GM21576 (cell line): Measurements from ENCODE around the gene FBXO3.

Experiments
- ATAC-seq: cut with Tn5 transposase; IDR thresholded peaks from one replicate; pipeline ENCODE4 v1.9.1; 2021; ENCODE audit warnings: mild to moderate bottlenecking, moderate library complexity; ENCODE audit not compliant: unreplicated experiment

Gene FBXO3

DNA sequence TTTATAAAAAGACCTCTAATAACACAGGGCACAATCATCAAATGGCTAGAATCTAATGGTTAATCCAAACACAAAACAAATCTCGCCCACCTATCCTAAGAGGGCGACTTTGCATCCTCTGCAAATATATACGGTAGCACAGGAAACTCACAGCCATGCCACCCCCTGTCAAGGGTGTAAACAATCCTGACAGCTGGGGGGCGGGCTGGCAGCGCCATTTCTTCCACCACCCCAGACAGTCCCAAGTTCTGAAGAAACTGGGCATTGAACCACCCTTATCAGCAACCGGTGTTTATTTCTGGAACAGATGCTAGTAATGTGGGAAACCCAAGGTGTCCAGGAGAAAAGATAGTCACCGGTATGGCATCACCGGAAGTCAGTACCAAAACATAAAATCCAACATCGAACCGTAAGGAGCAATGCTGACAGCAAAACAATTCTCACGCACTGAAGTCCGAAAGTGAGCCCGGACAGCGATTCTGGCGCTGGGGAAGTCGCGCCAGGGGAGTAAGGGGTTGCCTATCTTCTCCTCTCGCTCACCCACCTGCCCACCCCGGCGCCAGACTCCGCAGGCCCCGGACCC, 825 bp downstream of the FBXO3 start:
- peak; percentile 36 for ATAC-seq

DNA sequence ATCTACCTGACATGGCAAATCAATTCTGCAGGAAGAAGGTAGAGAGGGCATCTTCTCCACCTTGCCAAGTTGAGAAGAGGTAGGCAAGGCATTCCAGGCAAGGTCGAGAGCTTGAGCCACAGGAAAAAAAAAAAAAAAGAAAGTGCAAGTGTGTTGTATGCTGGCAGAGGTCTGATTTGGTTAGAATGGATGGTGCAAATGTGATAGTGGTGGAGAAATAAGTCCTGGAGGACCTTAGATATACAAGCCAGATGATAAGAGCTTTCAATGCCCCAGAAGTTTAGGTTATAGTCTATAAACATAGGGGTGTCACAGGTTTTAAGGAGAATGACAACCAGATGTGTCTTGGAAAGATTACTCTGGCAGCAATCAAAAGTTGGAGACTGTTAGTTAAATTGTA, 1.4 kb downstream of the FBXO3 start:
- ATAC-seq = no peak

DNA sequence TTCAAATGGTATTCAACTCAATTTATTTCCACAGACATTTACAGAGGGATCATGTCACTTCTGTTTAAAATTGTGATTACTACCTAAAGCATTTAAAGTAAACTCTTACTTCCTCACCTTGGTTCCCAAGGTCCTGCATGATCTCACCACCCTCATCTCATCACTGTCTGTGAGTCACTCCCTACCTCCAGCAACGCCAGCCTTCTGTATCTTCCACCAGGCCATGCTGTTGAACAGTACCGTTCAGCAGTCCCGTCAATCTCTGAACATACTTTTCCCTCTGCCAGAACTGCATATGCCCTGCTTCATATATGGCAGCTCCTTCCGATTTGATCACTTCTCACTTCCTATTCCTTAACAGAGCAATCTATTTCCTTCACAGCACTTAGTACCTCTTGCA, 2.0 kb downstream of the FBXO3 start:
- ATAC-seq = no peak

- no peak for ATAC-seq
Observed at GRCh38 chr11:33770236-33770635, 4.1 kb downstream of the FBXO3 start.

GRCh38 chr11:33769542-33769941, 4.8 kb downstream of the FBXO3 start:
- no peak for ATAC-seq

GRCh38 chr11:33767624-33768023, 6.7 kb downstream of the FBXO3 start:
- no peak for ATAC-seq

DNA sequence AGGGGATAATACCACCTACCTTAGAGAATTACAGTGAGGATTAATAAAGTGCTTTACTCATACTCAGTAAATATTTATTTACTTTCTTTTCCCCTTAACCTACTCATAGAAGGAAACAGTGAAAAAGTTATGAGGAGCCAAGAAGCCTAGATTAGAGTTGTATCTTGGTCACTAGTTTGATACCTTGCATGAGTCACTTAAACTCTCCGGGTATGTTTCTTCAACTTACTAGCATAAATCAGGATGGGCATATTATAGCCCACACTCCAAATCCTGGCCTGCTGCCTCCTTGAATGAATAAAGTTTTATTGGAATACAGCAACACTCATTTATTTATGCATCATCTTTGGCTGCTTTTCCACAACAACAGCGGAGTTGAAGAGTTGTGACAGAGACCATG, 8.2 kb downstream of the FBXO3 start:
- no peak for ATAC-seq

DNA sequence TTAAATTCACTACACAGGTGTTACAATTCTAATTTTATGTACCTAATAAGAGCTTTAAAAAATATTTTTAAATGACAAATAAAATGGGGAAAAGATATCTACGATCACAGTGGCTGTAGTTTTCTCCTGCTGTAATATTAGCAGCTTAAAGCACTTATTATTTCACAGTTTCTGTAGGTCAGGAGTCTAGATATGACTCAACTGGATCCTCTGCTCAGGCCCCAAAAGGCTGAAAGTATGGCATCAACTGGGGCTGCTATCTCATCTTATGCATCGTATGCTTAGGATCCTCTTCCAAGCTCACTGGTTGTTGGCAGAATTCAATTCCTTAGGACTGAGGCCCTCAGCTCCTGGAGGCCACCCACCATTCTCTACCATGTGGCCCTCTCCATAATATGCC, 12.8 kb downstream of the FBXO3 start:
- ATAC-seq = peak; percentile 93

GRCh38 chr11:33753304-33753967, 20.9 kb downstream of the FBXO3 start:
- ATAC-seq = peak; percentile 98

- no peak for ATAC-seq
Observed at GRCh38 chr11:33751878-33752277, 22.4 kb downstream of the FBXO3 start.

GRCh38 chr11:33747979-33748378, 26.3 kb downstream of the FBXO3 start:
- ATAC-seq = no peak

GRCh38 chr11:33743291-33743690, 31.0 kb downstream of the FBXO3 start:
- ATAC-seq = no peak

GRCh38 chr11:33742249-33742851, 32.0 kb downstream of the FBXO3 start:
- ATAC-seq = no peak

- ATAC-seq = no peak
Observed at GRCh38 chr11:33741806-33742205, 32.5 kb downstream of the FBXO3 start.

DNA sequence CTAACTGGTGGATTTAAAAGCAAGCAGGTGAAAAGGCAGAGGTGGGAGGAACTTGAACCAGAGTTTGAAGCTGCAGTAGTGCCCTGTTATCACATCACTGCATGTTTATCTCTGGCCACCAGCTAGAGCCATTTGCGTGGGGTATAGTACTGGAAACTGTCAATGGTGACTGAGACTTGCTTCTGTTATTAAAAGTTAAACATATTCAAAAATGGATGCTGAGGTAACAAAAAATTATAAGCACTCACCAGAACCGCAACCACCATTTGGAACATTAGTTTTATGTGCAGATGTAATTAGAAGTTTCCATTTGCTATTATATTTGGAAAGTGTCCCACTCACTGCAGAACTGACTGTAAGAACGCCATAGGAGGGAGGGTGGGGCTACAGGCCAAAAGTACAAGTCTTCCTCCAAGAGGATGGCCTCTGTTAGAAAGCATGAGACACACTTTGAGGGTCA, 36.9 kb downstream of the FBXO3 start:
- ATAC-seq = no peak

DNA sequence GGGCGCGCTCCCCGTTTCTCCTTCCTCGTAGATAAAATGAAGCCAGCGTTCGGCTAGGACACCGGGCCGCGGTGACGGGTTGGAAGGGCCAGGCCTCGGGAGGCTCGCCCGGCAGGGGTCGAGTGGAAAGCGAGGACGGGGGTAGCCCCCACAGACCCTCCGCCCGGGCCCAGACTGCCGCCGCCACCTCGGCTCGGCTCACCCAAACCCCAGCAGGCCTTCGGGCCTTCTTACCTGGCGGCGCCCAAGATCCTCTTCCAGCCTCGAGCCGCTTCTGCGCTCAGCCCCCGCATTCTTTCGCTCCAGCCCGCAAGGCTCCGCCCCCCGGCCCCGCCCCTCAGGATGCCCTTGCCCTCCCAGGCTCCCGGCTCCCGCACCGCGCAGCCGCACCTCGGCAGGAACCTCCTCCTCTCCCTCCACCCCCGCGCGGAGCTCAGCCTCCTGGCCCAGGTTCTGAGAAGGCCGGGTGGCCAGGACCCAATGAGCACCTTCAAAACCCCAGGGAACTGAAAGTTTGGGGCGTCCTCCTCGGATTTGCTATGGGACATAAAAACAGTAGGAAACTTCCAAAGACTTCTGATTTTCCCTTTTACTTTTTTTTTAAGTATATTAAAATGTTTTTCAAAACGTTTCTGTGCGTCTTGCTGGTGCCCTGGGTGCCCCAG, 38.0 kb downstream of the FBXO3 start, which contains the start of gene CD59:
Gene CD59, minus strand, starts transcription at position 276 of the 665 bp plus-strand sequence. CDS start 13,978 bp downstream, outside the sequence.
- ATAC-seq = peak; percentile 59

DNA sequence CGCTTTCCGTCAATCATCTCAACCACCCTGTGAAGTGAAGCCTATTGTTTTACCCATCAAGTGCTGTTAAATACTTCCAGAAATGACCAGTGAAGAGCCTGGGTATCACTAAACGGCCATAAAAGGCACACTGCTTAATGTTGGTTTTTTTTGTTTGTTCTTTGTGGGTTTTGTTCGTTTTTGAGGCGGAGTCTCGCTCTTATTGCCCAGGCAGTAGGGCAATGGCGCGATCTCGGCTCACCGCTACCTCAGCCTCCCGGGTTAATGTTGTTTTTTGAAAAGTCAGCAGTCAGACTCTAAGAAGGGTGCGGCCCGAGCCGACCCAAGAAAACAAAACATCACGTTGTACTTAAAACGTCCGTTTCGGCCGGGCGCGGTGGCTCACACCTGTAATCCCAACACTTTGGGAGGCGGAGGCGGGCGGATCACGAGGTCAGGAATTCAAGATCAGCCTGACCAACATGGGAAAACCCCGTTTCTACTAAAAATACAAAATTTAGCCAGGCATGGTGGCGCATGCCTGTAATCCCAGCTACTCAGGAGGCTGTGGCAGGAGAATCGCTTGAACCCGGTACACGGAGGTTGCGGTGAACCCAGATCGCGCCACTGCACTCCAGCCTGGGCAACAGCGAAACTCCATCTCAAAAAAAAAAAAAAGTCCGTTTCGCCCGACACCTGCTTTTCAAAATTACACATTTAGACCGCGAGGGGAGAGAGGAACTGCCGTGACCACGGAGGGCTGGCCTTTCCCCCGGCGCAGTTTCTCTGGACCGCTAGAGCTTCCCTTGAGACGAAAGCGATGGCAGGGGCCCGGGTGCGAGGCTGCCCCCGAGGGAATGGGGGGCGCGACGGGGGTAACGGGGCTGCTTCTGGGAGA, 38.8 kb downstream of the FBXO3 start:
- peak; percentile 51 for ATAC-seq

DNA sequence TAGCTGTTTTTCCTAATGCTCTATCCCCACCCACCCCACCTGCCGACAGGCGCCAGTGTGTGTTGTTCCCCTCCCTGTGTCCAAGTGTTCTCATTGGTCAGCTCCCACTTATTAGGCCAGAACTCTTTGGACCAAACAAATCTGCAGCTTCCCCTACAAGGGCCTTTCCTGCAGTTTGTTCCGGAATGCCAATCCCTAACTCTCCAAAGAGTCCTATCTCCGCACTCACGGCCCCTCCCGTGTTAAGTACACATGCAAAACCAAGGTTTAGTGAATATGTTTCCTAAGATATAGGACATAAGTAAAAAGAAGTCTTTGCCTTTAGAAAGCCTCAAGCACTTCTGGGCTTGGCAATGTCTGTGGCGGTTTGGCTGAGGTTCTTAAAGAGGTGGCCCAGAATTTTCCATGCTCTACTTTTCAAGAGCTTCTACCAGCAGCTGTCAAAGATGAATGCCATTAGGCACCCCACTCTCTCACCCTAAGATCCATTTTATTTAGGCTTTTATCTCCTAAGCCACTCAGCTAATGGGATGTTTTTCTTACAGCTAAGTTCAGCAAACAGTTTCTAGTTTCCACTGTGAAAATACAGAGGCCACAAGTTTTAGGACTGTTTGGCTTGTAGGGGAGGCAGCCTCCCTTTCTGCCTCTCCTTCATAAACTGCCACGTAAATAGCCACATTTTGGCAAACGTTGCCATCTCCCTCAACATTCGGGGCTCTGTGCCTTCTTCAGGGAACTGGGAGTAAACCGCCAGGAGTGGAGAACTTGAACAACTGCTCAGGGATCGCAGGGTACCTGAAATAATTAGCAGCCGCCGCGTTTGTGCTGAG, 39.7 kb downstream of the FBXO3 start:
- ATAC-seq = no peak

- no peak for ATAC-seq
Observed at GRCh38 chr11:33733980-33734379, 40.3 kb downstream of the FBXO3 start.
